NCI-H2171 (cell line): ENCODE measurements around the gene FHAD1.

Experiments used
- DNase-seq: peaks from one replicate; lab custom pipeline; 2025; lab: John Stamatoyannopoulos, UW

Gene FHAD1

GRCh38 chr1:15326691-15327588 lies 79.9 kb downstream of the FHAD1 start:
- DNase-seq, result peak; percentile 3

- DNase-seq, result no peak
These were observed 81.5 kb downstream of the FHAD1 start for GRCh38 chr1:15328351-15329103.

- DNase-seq, result no peak
These were observed 82.2 kb downstream of the FHAD1 start for GRCh38 chr1:15329104-15329820.

GRCh38 chr1:15330028-15330427 lies 83.0 kb downstream of the FHAD1 start:
- no peak for DNase-seq

- DNase-seq, result no peak
These were observed 84.2 kb downstream of the FHAD1 start for GRCh38 chr1:15331180-15331579.

GRCh38 chr1:15331734-15332133 lies 84.7 kb downstream of the FHAD1 start:
- no peak for DNase-seq

- no peak for DNase-seq
These were observed 85.5 kb downstream of the FHAD1 start for GRCh38 chr1:15332525-15332924.

GRCh38 chr1:15332952-15333715 lies 86.1 kb downstream of the FHAD1 start:
- no peak for DNase-seq

GRCh38 chr1:15334995-15335394 lies 88.0 kb downstream of the FHAD1 start:
- no peak for DNase-seq

- DNase-seq, result no peak
These were observed 89.8 kb downstream of the FHAD1 start for GRCh38 chr1:15336866-15337265.

- no peak for DNase-seq
These were observed 90.8 kb downstream of the FHAD1 start for GRCh38 chr1:15337656-15338402.

- no peak for DNase-seq
These were observed 92.5 kb downstream of the FHAD1 start for GRCh38 chr1:15339570-15339969.

GRCh38 chr1:15341228-15341627 lies 94.2 kb downstream of the FHAD1 start:
- no peak for DNase-seq

- no peak for DNase-seq
These were observed 94.8 kb downstream of the FHAD1 start for GRCh38 chr1:15341634-15342407.

GRCh38 chr1:15342408-15342967 lies 95.5 kb downstream of the FHAD1 start:
- DNase-seq, result no peak

GRCh38 chr1:15343099-15343498 lies 96.1 kb downstream of the FHAD1 start:
- DNase-seq, result no peak

GRCh38 chr1:15343729-15344128 lies 96.7 kb downstream of the FHAD1 start:
- DNase-seq, result no peak

- no peak for DNase-seq
These were observed 97.4 kb downstream of the FHAD1 start for GRCh38 chr1:15344380-15344779.

- DNase-seq, result no peak
These were observed 98.0 kb downstream of the FHAD1 start for GRCh38 chr1:15344800-15345704.
